GM21367 (cell line): Measurements from ENCODE around the gene PMPCA.
"Not testable (repeated sequence)": the region's sequence is repeated elsewhere in the genome, so short reads cannot be mapped to it uniquely, and the experiment has no call there.

ENCODE experiments used
- ATAC-seq: cut with Tn5 transposase; IDR thresholded peaks from one replicate; pipeline ENCODE4 v1.9.1; 2021; ENCODE audit not compliant: unreplicated experiment

PMPCA gene

DNA sequence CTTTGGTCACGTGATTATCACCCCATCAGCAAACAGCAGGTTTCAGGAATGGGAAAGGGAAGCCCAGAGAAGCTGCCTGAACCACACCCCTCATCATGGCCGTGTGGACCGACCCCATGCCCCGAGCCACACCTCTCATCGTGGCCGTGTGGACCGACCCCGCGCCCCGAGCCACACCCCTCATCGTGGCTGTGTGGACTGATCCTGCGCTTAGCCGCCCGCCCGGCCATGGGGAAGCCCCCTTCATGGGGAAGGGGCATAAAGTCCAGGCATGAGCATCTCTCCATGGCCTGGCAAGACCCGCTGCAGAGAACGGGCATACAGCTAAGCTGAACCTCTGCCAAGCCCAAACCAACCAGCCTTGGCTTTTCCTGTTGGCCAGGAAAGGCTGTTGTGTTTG is 16.9 kb upstream of the PMPCA start:
- ATAC-seq = no peak

DNA sequence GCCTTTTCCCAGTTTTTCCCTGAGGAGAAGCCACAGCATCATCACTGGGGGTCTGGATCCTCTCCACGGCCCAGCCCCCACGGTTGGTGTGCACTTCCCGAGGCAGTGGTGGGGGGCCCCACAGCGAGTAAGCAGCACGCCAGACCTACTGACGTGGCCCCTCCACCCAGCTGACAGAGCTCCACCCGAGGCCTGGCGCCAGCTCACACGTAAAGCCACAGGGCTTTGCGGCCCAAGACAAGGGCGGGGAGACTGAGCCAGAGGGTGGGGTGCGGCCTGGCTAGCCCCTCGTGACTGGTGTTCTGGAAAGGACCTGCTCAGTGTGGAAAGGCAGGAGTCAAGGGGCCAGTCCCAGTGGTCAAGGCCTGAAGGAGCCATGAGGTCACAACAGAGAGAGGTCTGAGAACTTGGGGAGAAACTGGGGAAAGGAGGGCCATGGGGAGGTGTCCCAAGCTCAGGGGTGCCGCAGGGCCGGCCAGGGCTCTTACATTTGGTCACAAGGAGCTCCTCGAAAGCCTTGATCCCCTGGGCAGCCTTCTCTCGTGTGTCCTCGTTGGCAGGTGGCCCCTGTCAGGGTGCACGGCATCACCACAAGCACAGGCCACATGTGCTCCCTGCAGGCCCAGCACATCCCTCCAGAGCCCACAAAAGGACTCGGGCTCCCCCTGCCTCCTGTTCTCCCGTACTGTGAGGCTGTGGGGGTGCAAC is 16.0 kb upstream of the PMPCA start:
- no peak for ATAC-seq

DNA sequence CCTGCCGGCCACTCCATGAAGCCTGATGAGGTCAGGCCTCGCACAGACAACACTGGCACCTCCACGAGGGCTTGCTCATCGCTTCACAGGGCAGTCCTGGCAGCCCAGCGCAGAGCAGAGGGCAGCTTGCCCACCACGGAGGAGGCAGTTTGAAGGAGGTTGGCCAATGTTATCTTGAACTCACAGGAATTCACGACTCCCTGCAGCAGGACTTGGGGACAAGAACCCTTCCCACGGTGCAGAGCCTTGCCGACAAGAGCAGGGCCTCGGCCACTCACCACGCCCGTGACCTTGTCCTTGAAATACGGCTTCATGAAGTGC is 15.5 kb upstream of the PMPCA start:
- no peak for ATAC-seq

- ATAC-seq = no peak
Observed at GRCh38 chr9:136395345-136396218, 14.9 kb upstream of the PMPCA start.

GRCh38 chr9:136396219-136396515 is 14.3 kb upstream of the PMPCA start:
- no peak for ATAC-seq

DNA sequence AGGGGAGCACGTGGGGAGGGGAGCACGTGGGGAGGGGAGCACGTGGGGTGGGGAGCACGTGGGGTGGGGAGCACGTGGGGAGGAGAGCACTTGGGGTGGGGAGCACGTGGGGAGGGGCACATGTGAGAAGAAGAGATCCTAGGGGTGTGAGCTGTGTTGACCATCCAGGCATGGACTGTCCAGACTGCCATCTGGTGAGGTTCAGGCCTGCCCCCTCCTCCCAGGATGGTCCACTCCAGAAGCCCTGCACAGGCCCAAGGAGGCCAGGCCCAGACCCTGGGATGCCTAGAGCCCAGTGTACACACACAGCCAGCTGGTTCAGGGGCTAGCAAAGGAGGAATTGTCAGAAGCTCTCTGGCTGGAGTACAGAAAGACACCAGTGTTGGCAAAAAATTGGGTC is 12.8 kb upstream of the PMPCA start:
- no peak for ATAC-seq

- no peak for ATAC-seq
Observed at GRCh38 chr9:136398286-136398685, 12.2 kb upstream of the PMPCA start.

DNA sequence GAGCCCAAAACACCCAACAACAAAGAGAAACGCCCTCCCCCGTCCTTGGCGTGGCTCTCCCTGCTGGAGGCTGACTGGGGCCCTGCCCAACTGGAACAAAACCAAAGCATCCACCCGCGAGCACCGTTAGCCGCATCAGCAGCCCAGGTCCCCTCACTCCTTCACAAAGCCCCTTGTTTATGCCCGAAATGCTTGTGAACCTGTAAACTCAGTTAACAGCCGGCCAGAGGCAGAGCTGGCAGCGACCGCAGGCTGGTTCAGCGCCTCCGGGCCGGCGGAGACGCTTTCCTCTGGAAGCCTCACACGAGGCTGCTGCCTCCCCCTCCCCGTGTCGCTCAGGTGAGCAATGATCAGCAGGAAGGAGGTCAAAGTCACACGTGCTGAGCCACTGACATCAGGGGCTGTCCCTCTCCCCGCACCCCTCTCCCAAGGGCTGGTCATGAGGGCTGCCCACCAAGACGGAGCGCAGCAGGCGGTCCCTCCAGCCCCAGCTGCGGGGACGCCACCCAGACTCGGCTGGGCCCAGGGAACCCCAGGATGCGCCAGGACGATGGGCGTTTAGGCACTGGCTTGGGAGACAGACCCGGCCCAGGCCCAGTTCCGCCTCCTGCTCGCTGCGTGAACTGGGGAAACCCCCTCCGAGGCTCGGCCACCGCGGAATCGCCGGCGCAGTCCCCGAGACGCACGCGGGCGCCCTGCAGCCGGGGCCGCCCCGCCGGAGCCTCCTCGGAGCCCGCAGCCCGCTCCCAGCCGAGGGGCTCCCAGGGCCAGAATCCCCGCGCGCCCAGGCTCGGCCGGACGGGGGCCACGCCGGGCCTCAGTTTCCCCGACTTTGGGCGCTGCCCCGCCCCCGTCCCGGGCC is 11.1 kb upstream of the PMPCA start:
- no peak for ATAC-seq

GRCh38 chr9:136400038-136400834 is 10.2 kb upstream of the PMPCA start, which contains the start of gene SNAPC4:
Gene SNAPC4, minus strand, starts transcription at chr9:136400170. Its CDS starts 1,742 bp downstream, at chr9:136398428.
- ATAC-seq = peak; percentile 48

GRCh38 chr9:136401173-136401922 is 9.1 kb upstream of the PMPCA start:
- ATAC-seq = no peak

- no peak for ATAC-seq
Observed at GRCh38 chr9:136402067-136402466, 8.4 kb upstream of the PMPCA start.

- no peak for ATAC-seq
Observed at GRCh38 chr9:136403538-136403914, 6.9 kb upstream of the PMPCA start.

- ATAC-seq = no peak
Observed at GRCh38 chr9:136403915-136404800, 6.3 kb upstream of the PMPCA start.

DNA sequence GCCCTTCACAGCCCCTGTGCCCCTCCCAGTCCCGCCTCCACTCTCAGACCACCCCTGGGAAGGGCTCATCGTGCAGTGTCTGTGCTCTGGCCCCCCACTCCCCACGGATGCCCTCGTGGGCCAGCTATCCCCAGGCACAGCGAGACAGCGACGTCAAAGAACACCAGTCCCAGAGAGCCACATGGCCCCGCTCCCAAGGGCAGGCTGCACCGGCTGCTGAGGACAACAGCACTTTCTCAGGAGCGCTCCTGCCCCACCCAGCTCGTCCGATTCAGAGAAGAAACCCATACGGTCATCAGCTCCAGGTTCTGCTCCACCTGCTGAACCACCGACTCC is 5.7 kb upstream of the PMPCA start:
- ATAC-seq = no peak

- no peak for ATAC-seq
Observed at GRCh38 chr9:136405481-136405880, 5.0 kb upstream of the PMPCA start.

DNA sequence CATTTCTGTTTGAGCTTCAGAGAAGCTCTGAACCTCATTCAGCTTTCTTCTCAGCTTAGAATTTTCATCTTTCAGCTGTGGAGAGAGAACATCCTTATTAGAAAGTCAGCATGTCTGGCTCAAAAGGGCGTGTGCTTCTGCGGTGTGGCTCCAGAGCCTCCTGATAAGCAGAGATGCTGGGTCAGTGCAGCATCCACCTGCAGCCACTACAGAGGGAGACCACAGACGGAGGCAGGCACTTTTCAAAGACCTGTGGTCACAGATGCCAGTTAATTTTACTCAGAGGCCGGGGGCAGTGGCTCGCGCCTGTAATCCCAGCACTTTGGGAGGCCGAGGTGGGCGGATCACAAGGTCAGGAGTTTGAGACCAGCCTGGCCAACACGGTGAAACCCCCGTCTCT is 4.6 kb upstream of the PMPCA start:
- ATAC-seq = not testable (repeated sequence)

GRCh38 chr9:136407061-136407460 is 3.4 kb upstream of the PMPCA start:
- not testable (repeated sequence) for ATAC-seq

DNA sequence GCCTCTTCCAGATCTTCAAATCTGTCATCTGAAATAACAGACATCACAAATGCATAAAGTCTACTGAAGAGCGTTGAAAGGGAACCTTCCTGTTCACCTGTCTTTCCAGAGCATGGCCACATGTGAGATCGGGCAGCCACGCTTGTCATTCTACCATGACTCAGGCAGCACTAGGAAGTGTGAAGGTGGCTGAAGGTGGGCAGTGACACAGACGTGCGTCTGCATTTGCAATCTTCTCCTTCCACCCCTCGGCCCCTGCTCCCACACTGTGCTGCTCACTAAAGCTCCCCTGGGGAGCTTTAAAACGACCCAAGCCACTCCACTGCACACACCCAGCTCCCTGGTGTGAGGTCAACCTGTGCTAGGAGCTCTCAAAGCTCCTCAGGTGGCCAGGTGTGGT is 2.5 kb upstream of the PMPCA start:
- no peak for ATAC-seq
